DOHH2 (cell line): ENCODE measurements around the gene GUCY2D.

Experiments
- H3F3A ChIP-seq: fragments of 200-600 bp; sonication (generic), shearing (Covaris generic); 2 replicates; pipeline ENCODE4 v1.6.0; 2016; ENCODE audit warnings: antibody characterized with exemption, mild to moderate bottlenecking; ENCODE audit not compliant: control insufficient read depth, insufficient read depth
- H3K27ac ChIP-seq: fragments of 200-600 bp; sonication (generic); 2 replicates; pipeline ENCODE4 v1.5.1; 2014; ENCODE audit warnings: low read depth, mild to moderate bottlenecking, low read length, moderate library complexity
- H3K27me3 ChIP-seq: fragments of 200-600 bp; sonication (generic); 2 replicates; pipeline ENCODE4 v1.6.1; 2014; ENCODE audit warnings: mild to moderate bottlenecking, low read length, mixed read lengths; ENCODE audit not compliant: control insufficient read depth
- H3K36me3 ChIP-seq: fragments of 200-600 bp; sonication (generic); 2 replicates; pipeline ENCODE4 v1.6.1; 2014; ENCODE audit warnings: mild to moderate bottlenecking, low read length, moderate library complexity, mixed read lengths; ENCODE audit not compliant: control insufficient read depth
- H3K4me1 ChIP-seq: fragments of 200-600 bp; sonication (generic); 2 replicates; pipeline ENCODE4 v1.6.1; 2014; ENCODE audit warnings: mild to moderate bottlenecking, low read length, mixed read lengths; ENCODE audit not compliant: control insufficient read depth
- H3K4me2 ChIP-seq: fragments of 200-600 bp; sonication (generic); 2 replicates; pipeline ENCODE4 v1.6.0; 2014; ENCODE audit warnings: mild to moderate bottlenecking, low read length, moderate library complexity
- H3K4me3 ChIP-seq: fragments of 200-600 bp; sonication (generic); 2 replicates; pipeline ENCODE4 v1.5.1; 2014; ENCODE audit warnings: mild to moderate bottlenecking, low read length, mixed read lengths
- H3K79me2 ChIP-seq: fragments of 200-600 bp; sonication (generic); 2 replicates; pipeline ENCODE4 v1.6.1; 2014; ENCODE audit warnings: mild to moderate bottlenecking, low read length, mixed read lengths; ENCODE audit not compliant: control insufficient read depth
- H3K9me2 ChIP-seq: fragments of 200-600 bp; sonication (generic); replicated peaks from 2 replicates; pipeline ENCODE4 v1.6.1; 2014; ENCODE audit warnings: mild to moderate bottlenecking, low read length, mixed read lengths; ENCODE audit not compliant: control insufficient read depth
- H3K9me3 ChIP-seq: fragments of 200-600 bp; sonication (generic); 2 replicates; pipeline ENCODE4 v1.6.1; 2014; ENCODE audit warnings: antibody characterized with exemption, low read length, mixed read lengths; ENCODE audit not compliant: control insufficient read depth, insufficient read depth
- H4K20me1 ChIP-seq: fragments of 200-600 bp; sonication (generic); 2 replicates; pipeline ENCODE4 v1.6.0; 2014; ENCODE audit warnings: low read depth, mild to moderate bottlenecking, antibody characterized with exemption, low read length, moderate library complexity; ENCODE audit not compliant: control insufficient read depth, insufficient read depth
- CTCF ChIP-seq: fragments of 200-600 bp; sonication (generic); IDR thresholded peaks from one replicate; pipeline ENCODE4 v1.5.1; 2014; ENCODE audit warnings: antibody characterized with exemption, mild to moderate bottlenecking, low read depth, low read length; ENCODE audit not compliant: poor library complexity, severe bottlenecking
- EZH2phosphoT487 ChIP-seq: fragments of 200-600 bp; sonication (generic); IDR thresholded peaks from 2 replicates; pipeline ENCODE4 v1.6.1; 2017; ENCODE audit warnings: borderline replicate concordance, mild to moderate bottlenecking, antibody characterized with exemption, low read length, moderate library complexity, mixed read lengths

Gene GUCY2D

DNA sequence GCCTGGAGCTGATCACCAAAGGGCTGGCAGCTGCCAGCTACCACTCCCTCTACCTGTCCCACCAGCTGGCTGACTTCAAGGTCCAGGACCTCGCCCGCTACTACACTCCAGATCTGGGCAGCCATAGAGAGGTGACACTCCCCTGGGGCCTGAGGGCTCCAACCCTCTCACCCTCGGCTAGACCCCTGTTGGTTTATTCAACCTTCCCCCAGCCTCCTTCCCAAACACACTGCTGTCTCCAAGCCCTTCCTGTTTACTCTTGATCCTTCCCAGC, 67.1 kb downstream of the GUCY2D start:
- Histone ChIP-seq H3F3A (no peaks in the 10 kb centered on the region), H3K9me3 (no peaks in the 10 kb centered on the region), H3K36me3 (no peaks in the 10 kb centered on the region), H3K4me3 (no peak overlapping the region), H3K4me1 (peaks cover 6% of the 10 kb centered on the region), H3K9me2 (no peaks in the 10 kb centered on the region), H3K27me3 (peaks cover 42% of the 10 kb centered on the region), H3K4me2 (no peak overlapping the region), H4K20me1 (no peaks in the 10 kb centered on the region), H3K79me2 (no peaks in the 10 kb centered on the region), H3K27ac (no peak overlapping the region)
- no peak for TF ChIP-seq CTCF
- no peak for TF ChIP-seq EZH2phosphoT487
